Gastrocnemius medialis (tissue), 4 donors: ENCODE results near the gene ARMC8.

Experiments
- POLR2A ChIP-seq, 2 donors: fragments of 450-650 bp; IDR thresholded peaks; one replicate each; pipeline ENCODE4 v1.6.1; 2017; ENCODE audit warnings: antibody characterized with exemption in 2 of 2, mild to moderate bottlenecking in 2 of 2, moderate library complexity in 2 of 2
- TF ChIP-seq, protein P1 (sequence below), 5 experiments: fragments of 450-650 bp in 3 of 5; fragments of 200-600 bp in 2 of 5; sonication (generic) in 2 of 5; IDR thresholded peaks in 4 of 5; conservative IDR thresholded peaks in 1 of 5; 1 replicate in 4 of 5; 2 replicates in 1 of 5; pipeline ENCODE4 v1.5.1; 2016 to 2019; ENCODE audit warnings: antibody characterized with exemption in 5 of 5, mild to moderate bottlenecking in 3 of 5, moderate library complexity in 3 of 5

GRCh38 chr3:138148503-138148902 lies 38.6 kb upstream of the ARMC8 start:
- TF ChIP-seq, protein P1, sequence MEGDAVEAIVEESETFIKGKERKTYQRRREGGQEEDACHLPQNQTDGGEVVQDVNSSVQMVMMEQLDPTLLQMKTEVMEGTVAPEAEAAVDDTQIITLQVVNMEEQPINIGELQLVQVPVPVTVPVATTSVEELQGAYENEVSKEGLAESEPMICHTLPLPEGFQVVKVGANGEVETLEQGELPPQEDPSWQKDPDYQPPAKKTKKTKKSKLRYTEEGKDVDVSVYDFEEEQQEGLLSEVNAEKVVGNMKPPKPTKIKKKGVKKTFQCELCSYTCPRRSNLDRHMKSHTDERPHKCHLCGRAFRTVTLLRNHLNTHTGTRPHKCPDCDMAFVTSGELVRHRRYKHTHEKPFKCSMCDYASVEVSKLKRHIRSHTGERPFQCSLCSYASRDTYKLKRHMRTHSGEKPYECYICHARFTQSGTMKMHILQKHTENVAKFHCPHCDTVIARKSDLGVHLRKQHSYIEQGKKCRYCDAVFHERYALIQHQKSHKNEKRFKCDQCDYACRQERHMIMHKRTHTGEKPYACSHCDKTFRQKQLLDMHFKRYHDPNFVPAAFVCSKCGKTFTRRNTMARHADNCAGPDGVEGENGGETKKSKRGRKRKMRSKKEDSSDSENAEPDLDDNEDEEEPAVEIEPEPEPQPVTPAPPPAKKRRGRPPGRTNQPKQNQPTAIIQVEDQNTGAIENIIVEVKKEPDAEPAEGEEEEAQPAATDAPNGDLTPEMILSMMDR (IDR thresholded peaks at IDR 0.05 in 4 of 5, conservative IDR thresholded peaks at IDR 0.05 in 1 of 5), result no peak
- no peak for TF ChIP-seq POLR2A (IDR thresholded peaks at IDR 0.05)
